ENCODE measurements around the gene PLOD1.

GRCh38 chr1:11979028-11979850, 44.7 kb downstream of the PLOD1 start:
- TF ChIP-seq CTCF (conservative IDR thresholded peaks at IDR 0.05 in 1 of 2, IDR thresholded peaks at IDR 0.05 in 1 of 2; ENCODE audit: low read depth in 1 of 2, low read length in 2 of 2) (no peak), EZH2 (IDR thresholded peaks at IDR 0.05; ENCODE audit: low read length, missing control alignments) (no peak)
